AG04450 (cell line): ENCODE data around the gene TBX2. TPM values are rescaled to one million over a fixed set of nuclear protein-coding genes. Genes with fewer than 3 reads are reported as not detected.

Experiments used
- CTCF ChIA-PET: fragments of 300-600, 350-600 bp; formaldehyde crosslinking; extraction: SDS; loops from one replicate; lab custom pipeline; 2022; ENCODE audit warnings: antibody characterized with exemption, inconsistent platforms; lab: Charles Lee
- POLR2A ChIA-PET: fragments of 350-600 bp; formaldehyde crosslinking; extraction: SDS; loops from one replicate; lab custom pipeline; 2021; ENCODE audit warnings: antibody characterized with exemption, inconsistent platforms; lab: Yijun Ruan, JAX
- DNase-seq: peaks from one replicate; pipeline ENCODE4 v3.0.0-alpha.2; 2011; ENCODE audit warnings: low read depth, low spot score
- H3K27ac ChIP-seq: one replicate; pipeline ENCODE4 v1.5.1; 2012; ENCODE audit warnings: low read depth, low read length, control low read depth
- H3K27me3 ChIP-seq: one replicate; pipeline ENCODE4 v1.6.0; 2012; ENCODE audit warnings: low read length; ENCODE audit not compliant: control insufficient read depth, insufficient read depth
- H3K4me3 ChIP-seq: 2 replicates; pipeline ENCODE4 v1.5.1; 2011; ENCODE audit warnings: mild to moderate bottlenecking, low read depth, low read length, control low read depth
- H3K9me3 ChIP-seq: 2 replicates; pipeline ENCODE4 v1.5.1; 2012; ENCODE audit warnings: low read length; ENCODE audit not compliant: control insufficient read depth, insufficient read depth
- CTCF ChIP-seq: IDR thresholded peaks from 2 replicates; pipeline ENCODE4 v1.5.1; 2011; ENCODE audit warnings: low read depth, low read length, control low read depth, inconsistent platforms
- polyA plus RNA-seq: library from polyadenylated mRNA; depleted of rRNA; stranded (reverse); fragments of >200 nt; gene quantifications from 2 replicates; pipeline ENCODE4 v1.2.3, GENCODE V29; 2011

Gene TBX2
- polyA plus RNA-seq, 1 experiment, result 18.3 TPM

- Histone ChIP-seq H3K27ac (peak overlapping the region; percentile 89), H3K4me3 (peak overlapping the region; percentile 46), H3K27me3 (no peaks in the 10 kb centered on the region), H3K9me3 (peaks cover 6% of the 10 kb centered on the region; the same call in 1 of the 2 replicates)
- TF ChIP-seq CTCF, result peak; percentile 66
- peak; percentile 76 for DNase-seq
- CTCF ChIA-PET, result interaction anchor here (0.7 to 1.7 kb wide), 5 partner anchors 275 to 690 kb away, joined by 3 to 8 read pairs (median 4); no protein-coding TSS in a partner anchor
- POLR2A ChIA-PET, result interaction anchor here (0.7 to 5.0 kb wide), 3 partner anchors 10 to 508 kb away, joined by 6 to 27 read pairs (median 9); partner anchors contain the start of gene TBX2
Observed at GRCh38 chr17:61410141-61411010, 10.7 kb downstream of the TBX2 start.

GRCh38 chr17:61411011-61411260 lies 11.3 kb downstream of the TBX2 start:
- Histone ChIP-seq H3K4me3 (peak overlapping the region; percentile 68), H3K27ac (peak overlapping the region; percentile 94), H3K9me3 (peaks cover 6% of the 10 kb centered on the region; the same call in 1 of the 2 replicates), H3K27me3 (no peaks in the 10 kb centered on the region)
- ChIA-PET CTCF (interaction anchor here (0.7 to 3.0 kb wide), 7 partner anchors 17 to 439 kb away, joined by 3 to 39 read pairs (median 4); no protein-coding TSS in a partner anchor), POLR2A (interaction anchor here (0.7 to 5.0 kb wide), 2 partner anchors 11 to 509 kb away, joined by 9 to 27 read pairs; partner anchors contain the start of gene TBX2)
- no peak for DNase-seq
- TF ChIP-seq CTCF, result no peak

DNA sequence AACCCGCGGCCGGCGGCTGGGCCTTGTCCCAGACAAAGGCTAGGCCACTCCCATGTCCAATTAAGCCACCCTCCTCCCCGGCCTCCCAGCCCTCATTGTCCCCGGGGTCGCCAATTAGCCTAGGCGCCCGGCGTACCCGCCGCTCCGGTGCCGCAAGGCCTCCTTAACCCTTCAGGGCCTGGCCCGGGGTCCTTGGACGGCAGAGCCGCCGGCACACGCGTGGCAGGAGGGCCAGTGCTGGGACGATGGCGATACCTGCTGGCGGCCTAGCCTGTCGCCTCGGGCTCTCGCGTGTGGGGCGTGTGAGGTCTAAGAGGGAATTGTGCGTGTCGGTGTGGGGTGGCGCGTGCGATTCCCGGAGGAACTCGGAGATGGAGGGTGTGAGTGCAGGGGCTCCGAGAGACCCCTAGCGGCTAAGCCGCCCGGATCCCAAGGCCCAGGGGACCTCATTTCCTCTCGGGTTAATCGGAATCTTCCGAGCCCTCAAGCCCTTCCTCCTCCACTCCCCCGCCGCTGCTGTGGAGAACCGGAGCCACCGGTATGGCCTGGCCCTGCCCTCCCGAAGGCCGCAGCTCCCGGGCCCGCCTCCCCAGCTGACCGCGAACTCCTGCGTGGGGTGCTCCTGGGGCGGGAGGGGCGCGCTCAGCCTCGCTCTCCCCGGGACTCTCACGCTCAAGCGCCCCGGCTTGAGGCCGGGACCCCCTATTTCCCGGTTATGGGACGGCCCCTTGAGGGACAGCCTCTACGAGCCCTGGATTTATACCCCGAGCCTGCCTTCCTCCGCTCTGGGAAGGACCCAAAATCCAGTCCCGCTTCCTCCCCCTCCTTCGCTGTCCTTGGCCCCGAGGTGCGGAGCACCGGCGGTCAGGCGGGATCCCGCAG lies 11.9 kb downstream of the TBX2 start:
- H3K27ac ChIP-seq, result peak overlapping the region; percentile 94
- ChIA-PET POLR2A (interaction anchor here (0.8 to 5.0 kb wide), 8 partner anchors 10 to 439 kb away, joined by 3 to 27 read pairs (median 3); partner anchors contain the start of gene TBX2), CTCF (interaction anchor here (0.6 to 3.0 kb wide), 33 partner anchors 8 to 447 kb away, joined by 3 to 39 read pairs (median 4); no protein-coding TSS in a partner anchor)
- no peaks in the 10 kb centered on the region for H3K27me3 ChIP-seq
- peak overlapping the region; percentile 68 for H3K4me3 ChIP-seq
- DNase-seq, result no peak
- H3K9me3 ChIP-seq, result peaks cover 6% of the 10 kb centered on the region; the same call in 1 of the 2 replicates
- TF ChIP-seq CTCF, result peak; percentile 40

DNA sequence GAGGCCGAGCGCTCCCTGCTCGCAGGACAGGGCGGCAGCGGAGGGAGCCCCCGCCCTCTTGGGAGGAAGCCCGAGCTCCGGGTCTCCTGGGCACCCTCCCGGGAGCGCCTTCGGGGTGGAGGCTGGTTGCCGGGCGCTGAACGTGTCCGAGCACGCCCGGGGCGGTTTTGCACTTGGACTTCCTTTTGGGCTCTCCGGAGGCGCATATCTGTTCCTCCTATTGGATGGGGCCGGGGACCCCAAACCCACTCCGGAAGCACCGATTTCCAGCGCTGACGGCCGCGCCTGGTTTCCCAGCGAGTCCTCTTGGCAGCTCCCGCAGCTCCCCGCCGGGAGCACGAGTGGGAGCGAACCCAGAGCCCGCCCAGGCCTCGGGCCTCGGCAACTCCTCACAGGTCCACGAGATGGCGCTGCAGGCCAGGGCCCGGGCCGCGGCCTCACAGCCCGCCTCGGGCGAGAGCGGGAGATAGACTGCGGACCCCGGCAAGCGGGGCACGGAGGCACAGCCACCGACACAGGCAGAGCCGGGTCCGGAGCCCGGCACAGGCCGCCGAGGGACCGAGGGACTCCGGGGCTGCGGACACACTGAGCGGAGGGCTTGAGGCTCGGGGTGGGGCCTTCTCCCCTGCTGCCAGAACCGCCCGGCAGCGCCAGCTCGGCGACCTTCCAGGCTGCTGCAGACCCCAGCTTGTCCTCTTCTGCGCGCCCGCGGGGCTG lies 12.7 kb downstream of the TBX2 start:
- Histone ChIP-seq H3K4me3 (peak overlapping the region; percentile 68), H3K27me3 (no peaks in the 10 kb centered on the region), H3K27ac (peak overlapping the region; percentile 94), H3K9me3 (peaks cover 6% of the 10 kb centered on the region; the same call in 1 of the 2 replicates)
- peak; percentile 94 for TF ChIP-seq CTCF
- ChIA-PET POLR2A (interaction anchor here (0.6 to 5.0 kb wide), 11 partner anchors 9 to 440 kb away, joined by 3 to 27 read pairs (median 3); partner anchors contain the start of gene TBX2), CTCF (interaction anchor here (0.6 to 3.0 kb wide), 32 partner anchors 8 to 448 kb away, joined by 3 to 39 read pairs (median 4); no protein-coding TSS in a partner anchor)
- DNase-seq, result no peak
